CD4-positive, alpha-beta T cell treated with Interleukin-4 for 4 hours (primary cell): ENCODE measurements around the gene PFAS.

Experiments used
- DNase-seq: peaks from one replicate; pipeline ENCODE4 v3.0.0-alpha.2; 2020

The PFAS gene

GRCh38 chr17:8300627-8301242, 51.6 kb downstream of the PFAS start:
- DNase-seq, result peak; percentile 77

DNA sequence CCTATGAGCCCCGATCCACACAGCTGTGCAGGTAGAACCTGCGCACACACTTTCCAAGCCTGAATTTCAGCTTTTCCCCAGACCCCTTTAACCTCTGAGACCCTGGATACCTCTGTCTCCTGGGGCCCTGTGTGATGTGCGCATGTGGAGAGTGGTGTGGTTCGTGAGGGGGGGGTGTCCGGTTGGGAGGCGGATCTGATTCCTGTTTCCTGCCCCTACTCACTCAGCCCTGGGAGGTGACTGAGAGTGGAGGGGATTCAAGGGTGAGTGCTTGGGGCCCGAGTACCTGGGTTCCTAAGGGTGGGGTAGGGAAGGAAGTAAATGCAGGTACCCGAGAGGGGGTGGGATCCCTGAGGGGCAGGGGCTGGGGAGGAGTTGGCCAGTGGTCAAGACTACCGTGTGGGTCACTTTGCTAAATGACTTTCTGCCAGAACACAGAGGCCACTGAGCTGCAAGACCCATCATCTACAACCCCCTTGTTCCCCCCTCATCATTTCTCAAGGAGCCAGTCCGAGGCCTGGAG, 61.6 kb downstream of the PFAS start:
- DNase-seq, result no peak

- no peak for DNase-seq
Observed at GRCh38 chr17:8311131-8311790, 62.2 kb downstream of the PFAS start.

GRCh38 chr17:8312251-8312650, 63.2 kb downstream of the PFAS start:
- DNase-seq, result no peak

- no peak for DNase-seq
Observed at GRCh38 chr17:8312726-8313600, 63.9 kb downstream of the PFAS start.

DNA sequence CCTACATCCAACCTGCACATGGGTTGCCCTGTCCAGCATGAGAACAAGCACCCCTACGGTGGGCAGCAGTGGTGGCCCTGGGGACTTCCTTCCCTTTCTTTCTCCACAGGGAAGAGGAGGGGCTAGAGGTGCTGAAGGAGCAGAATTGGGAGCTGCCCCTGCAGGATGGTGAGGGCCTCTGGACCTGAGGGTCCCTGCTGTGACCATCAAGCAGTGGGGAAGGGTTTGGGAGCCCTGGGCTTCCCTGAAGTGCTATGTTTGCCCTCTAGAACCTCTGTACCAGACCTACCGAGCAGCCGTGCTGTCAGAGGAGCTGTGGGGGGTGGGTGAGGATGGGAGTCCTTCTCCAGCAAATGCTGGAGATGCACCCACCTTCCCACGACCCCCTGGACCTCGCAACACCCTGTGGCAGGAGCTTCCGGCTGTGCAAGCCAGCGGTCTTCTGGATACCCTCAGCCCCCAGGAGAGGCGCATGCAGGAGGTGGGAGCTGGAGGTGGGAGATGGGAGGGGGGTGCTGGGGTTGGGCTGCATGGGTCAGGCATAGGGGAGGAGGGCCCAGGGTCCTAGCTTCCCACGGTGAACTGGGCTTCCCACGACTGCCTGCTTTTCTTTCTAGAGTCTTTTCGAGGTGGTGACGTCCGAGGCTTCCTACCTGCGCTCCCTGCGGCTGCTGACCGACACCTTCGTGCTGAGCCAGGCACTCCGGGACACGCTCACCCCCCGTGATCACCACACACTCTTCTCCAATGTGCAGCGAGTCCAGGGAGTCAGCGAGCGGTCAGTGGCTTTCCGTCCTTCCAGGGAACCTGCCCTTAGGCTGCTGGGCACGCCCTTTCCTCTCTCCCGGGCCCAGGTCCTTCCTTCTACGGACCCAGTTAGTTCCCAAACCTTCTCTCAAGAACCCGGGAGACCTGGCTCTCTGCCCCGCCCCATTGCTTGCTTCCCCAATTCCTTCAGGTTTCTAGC, 66.0 kb downstream of the PFAS start:
- no peak for DNase-seq

- no peak for DNase-seq
Observed at GRCh38 chr17:8315764-8316217, 66.7 kb downstream of the PFAS start.

- DNase-seq, result no peak
Observed at GRCh38 chr17:8318010-8318935, 69.2 kb downstream of the PFAS start.
